Motor neuron (in vitro differentiated cells): ENCODE data around the gene ZNF90. TPM values are rescaled to one million over a fixed set of nuclear protein-coding genes. Genes with fewer than 3 reads are reported as not detected.
"Not testable (repeated sequence)": the region's sequence is repeated elsewhere in the genome, so short reads cannot be mapped to it uniquely, and the experiment has no call there.

Experiments
- ATAC-seq, 8 experiments: fragments of 200-7000 bp; cut with Tn5 transposase; replicated peaks in 6 of 8; 2 replicates each; pipeline ENCODE4 v1.8.0; 2021; ENCODE audit warnings: mild to moderate bottlenecking in 8 of 8, moderate library complexity in 8 of 8
- H3K27ac ChIP-seq, 2 donors: fragments of 250-450 bp; sonication (Bioruptor Pico); 2 replicates each; pipeline ENCODE4 v1.9.0; 2021; ENCODE audit warnings: antibody characterized with exemption in 2 of 2, mild to moderate bottlenecking in 2 of 2, moderate library complexity in 1 of 2
- H3K4me1 ChIP-seq, 2 donors: fragments of 250-450 bp; sonication (Bioruptor Pico); replicated peaks in 1 of 2; 2 replicates each; pipeline ENCODE4 v1.6.1; 2021; ENCODE audit warnings: antibody characterized with exemption in 2 of 2, mild to moderate bottlenecking in 2 of 2, moderate library complexity in 1 of 2
- H3K4me3 ChIP-seq, 5 donors: fragments of 250-450 bp; sonication (Bioruptor Pico); 2 replicates each; pipeline ENCODE4 v1.9.0; 2021; ENCODE audit warnings: antibody characterized with exemption in 5 of 5, mild to moderate bottlenecking in 5 of 5, moderate library complexity in 4 of 5
- WGBS, 10 experiments: fragments of 450-650 bp; shearing (Covaris generic); methylation state at CpG; one replicate each; pipeline ENCODE4 v1.0.0; 2022; 5-methylcytosine and 5-hydroxymethylcytosine counted together
- in situ Hi-C, 9 experiments: fragments of 400-800 bp; cut with MboI; loops; one replicate each; pipeline ENCODE4 v1.15.0; 2021; ENCODE audit warnings: low sequenced_read_pairs in 9 of 9, low pct_unique_long_range_greater_than_20kb in 2 of 9; ENCODE audit not compliant: unreplicated experiment in 9 of 9
- total RNA-seq, 8 experiments: library from RNA; unstranded; fragments of 300-600 nt; gene quantifications; 2 replicates each; pipeline versions ENCODE4 v1.2.3 to v1.2.4, GENCODE V29; 2022

Gene ZNF90
- total RNA-seq, 8 experiments from 2014 or later = 0.36 to 7.1 (median 2.4) TPM; not detected in 1

DNA sequence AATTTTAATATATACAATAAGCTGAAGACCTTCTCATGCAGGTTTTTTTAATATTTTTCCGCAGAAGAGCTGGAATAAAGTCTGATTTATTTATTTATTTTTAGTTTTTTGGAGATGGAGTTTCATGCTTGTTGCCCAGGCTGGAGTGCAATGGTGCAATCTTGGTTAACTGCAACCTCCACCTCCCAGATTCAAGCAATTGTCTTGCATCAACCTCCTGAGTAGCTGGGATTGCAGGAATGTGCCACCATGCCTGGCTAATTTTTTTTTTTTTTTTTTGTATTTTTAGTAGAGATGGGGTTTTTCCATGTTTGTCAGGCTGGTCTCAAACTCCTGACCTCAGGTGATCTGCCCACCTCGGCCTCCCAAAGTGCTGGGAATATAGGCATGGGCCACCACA lies 55.1 kb downstream of the ZNF90 start:
- WGBS, 10 experiments = 46 to 89% (median 71%) methylated on average over 1 to 2 of the region's 2 CpGs; no CpG with 5 or more reads in 1 of the 10 experiments
- H3K4me1 ChIP-seq, H3K4me3 ChIP-seq, H3K27ac ChIP-seq, in situ Hi-C loops, ATAC-seq: not testable (repeated sequence)

DNA sequence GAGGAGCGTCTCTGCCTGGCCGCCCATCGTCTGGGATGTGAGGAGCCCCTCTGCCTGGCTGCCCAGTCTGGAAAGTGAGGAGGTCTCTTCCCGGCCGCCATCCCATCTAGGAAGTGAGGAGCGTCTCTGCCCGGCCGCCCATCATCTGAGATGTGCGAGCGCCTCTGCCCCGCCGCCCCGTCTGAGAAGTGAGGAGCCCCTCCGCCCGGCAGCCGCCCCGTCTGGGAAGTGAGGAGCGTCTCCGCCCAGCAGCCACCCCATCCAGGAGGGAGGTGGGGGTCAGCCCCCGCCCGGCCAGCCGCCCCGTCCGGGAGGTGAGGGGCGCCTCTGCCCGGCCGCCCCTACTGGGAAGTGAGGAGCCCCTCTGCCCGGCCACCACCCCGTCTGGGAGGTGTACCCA lies 59.9 kb downstream of the ZNF90 start:
- ATAC-seq, in situ Hi-C loops, H3K27ac ChIP-seq, H3K4me1 ChIP-seq, H3K4me3 ChIP-seq: not testable (repeated sequence)
- no CpG with 5 or more reads among the region's 29 CpGs for WGBS, 10 experiments

DNA sequence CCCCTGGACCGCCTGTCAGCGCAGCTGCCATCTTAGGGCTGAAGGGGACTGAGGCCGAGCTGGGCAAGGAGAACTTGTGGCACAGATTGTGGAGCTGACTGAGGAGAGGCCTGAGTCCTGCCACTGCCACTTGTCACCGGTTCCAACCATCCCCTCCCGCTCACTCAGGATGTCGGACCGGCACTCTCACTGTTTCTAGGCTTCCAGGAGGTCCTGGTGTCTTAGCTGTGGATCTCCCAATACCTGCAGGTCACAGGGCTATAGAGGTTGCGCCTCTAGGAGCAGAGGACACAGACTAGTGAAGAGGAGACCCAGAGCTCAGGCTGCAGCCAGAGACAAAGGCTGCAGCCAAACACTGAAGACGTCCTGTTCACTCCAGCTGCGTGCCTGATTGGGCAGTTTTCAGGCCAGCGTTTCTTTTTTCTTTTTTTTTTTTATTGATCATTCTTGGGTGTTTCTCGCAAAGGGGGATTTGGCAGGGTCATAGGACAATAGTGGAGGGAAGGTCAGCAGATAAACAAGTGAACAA lies 73.9 kb downstream of the ZNF90 start:
- no peak for ATAC-seq
- no peaks in the 10 kb centered on the region for H3K4me1 ChIP-seq
- H3K4me3 ChIP-seq = no peak overlapping the region
- 40 to 83% (median 80%) methylated on average over 1 to 3 of the region's 12 CpGs; no CpG with 5 or more reads in 5 of the 10 experiments for WGBS, 10 experiments
- H3K27ac ChIP-seq = no peak overlapping the region
- in situ Hi-C loops = no loop called here

DNA sequence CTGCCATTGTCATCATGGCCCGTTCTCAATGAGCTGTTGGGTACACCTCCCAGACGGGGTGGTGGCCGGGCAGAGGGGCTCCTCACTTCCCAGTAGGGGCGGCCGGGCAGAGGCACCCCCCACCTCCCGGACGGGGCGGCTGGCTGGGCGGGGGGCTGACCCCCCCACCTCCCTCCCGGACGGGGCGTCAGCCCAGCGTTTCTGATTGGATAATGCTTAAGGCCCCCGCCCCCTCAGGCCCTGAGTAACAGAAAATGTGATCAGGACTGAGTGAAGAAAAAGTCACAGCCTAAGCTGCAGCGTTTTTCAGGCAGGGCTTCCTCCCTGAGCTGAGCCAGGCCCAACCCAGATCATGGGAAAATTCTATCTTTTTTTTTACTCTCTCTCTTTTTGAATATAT lies 74.7 kb downstream of the ZNF90 start:
- in situ Hi-C loops, ATAC-seq, H3K4me3 ChIP-seq, H3K4me1 ChIP-seq, H3K27ac ChIP-seq: not testable (repeated sequence)
- WGBS, 10 experiments = 0 to 50% (median 19%) methylated on average over 1 of the region's 15 CpGs; no CpG with 5 or more reads in 6 of the 10 experiments

DNA sequence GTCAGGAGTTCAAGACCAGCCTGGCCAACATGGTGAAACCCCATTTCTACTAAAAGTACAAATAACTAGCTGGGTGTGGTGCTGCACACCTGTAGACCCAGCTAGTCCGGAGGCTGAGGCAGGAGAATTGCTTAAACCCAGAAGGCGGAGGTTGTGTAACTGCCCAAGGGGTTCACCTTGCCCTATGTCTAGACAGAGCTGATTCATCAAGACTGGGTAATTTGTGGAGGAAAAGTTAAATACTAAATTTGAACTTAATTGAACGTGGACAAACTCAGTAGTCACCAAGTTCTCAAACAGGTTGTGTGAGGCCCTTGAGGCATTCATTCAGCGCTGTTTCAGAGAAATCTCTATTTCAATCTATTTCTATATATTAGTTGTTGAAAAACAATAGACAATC lies 75.5 kb downstream of the ZNF90 start:
- no peak overlapping the region for H3K27ac ChIP-seq
- in situ Hi-C loops = no loop called here
- 60 to 100% (median 83%) methylated on average over 1 to 4 of the region's 4 CpGs; no CpG with 5 or more reads in 4 of the 10 experiments for whole genome bisulfite sequencing, 10 experiments
- no peak for ATAC-seq
- H3K4me3 ChIP-seq = no peak overlapping the region
- H3K4me1 ChIP-seq = no peaks in the 10 kb centered on the region

DNA sequence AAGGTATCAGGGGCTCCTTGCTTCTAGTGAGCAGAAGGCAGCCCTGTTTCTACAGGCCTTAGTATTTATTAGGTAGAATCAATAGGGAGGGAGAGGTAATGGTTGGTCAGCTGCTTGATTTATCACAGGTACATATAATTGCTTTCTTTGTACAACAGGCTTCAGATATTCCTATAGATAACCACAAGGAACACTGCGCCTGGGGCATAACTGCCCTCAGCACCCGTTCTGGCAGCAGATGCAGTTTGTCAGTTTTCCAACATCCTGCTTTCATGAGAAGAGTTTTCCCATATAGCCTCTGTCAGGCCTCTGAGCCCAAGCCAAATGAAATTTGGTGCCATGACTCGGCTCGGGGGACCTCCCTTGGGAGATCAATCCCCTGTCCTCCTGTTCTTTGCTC lies 76.8 kb downstream of the ZNF90 start:
- in situ Hi-C loops = no loop called here
- 40 to 86% (median 80%) methylated on average over 2 to 4 of the region's 4 CpGs; no CpG with 5 or more reads in 6 of the 10 experiments for WGBS, 10 experiments

DNA sequence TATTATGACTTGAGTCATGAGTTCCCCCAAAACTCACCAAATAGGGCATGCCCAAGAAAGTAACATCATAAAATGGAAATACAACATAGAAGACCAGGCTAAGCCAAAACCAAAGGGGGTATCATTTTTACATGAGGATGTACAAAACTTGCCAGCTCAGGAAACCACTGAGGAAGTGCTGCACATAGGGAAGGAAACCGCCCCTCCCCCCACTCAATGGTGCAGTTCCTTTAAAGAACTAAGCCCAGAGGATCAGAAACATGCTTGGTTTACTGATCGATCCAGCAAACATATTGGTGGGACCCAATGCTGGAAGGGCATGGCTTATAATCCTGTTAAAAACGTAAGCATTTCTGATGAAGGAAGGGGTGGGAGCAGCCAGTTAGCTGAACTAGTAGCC lies 85.0 kb downstream of the ZNF90 start:
- 35 to 100% (median 83%) methylated on average over 1 to 3 of the region's 3 CpGs; no CpG with 5 or more reads in 2 of the 10 experiments for WGBS, 10 experiments

More for the DNA sequence above, 76.8 kb downstream of the ZNF90 start:
- H3K4me1 ChIP-seq = no peaks in the 10 kb centered on the region
- no peak overlapping the region for H3K4me3 ChIP-seq
- ATAC-seq = no peak
- H3K27ac ChIP-seq = no peak overlapping the region

DNA sequence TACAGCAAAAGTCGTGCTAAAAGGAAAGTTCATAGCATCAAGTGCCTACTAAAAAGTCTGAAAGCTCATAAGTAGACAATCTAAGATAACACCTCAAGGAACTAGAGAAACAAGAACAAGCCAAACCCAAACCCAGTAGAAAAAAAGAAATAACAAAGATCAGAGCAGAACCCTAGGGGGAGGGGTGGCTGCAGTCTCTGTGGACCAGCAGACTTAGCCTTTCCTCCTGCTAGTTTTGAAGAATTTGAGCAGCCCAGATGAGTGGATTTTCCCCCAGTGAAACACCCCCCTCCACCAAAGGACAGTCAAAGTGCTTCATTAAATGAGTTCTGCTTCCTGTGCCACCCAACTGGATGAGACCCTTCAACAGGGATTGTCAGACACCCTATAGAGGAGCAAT lies 86.7 kb downstream of the ZNF90 start:
- Histone ChIP-seq H3K27ac (no peak overlapping the region), H3K4me1 (peaks cover 0 to 5% of the 10 kb centered on the region in 2 donors), H3K4me3 (no peak overlapping the region)
- no peak for ATAC-seq
- 11 to 100% (median 64%) methylated on average over 1 of the region's 1 CpG; no CpG with 5 or more reads in 1 of the 10 experiments for WGBS, 10 experiments
- in situ Hi-C loops = no loop called here

More for the DNA sequence above, 85.0 kb downstream of the ZNF90 start:
- peaks cover 0 to under 1% of the 10 kb centered on the region in 2 donors for H3K4me1 ChIP-seq
- ATAC-seq = no peak
- in situ Hi-C loops = no loop called here
- no peak overlapping the region for H3K4me3 ChIP-seq
- no peak overlapping the region for H3K27ac ChIP-seq

DNA sequence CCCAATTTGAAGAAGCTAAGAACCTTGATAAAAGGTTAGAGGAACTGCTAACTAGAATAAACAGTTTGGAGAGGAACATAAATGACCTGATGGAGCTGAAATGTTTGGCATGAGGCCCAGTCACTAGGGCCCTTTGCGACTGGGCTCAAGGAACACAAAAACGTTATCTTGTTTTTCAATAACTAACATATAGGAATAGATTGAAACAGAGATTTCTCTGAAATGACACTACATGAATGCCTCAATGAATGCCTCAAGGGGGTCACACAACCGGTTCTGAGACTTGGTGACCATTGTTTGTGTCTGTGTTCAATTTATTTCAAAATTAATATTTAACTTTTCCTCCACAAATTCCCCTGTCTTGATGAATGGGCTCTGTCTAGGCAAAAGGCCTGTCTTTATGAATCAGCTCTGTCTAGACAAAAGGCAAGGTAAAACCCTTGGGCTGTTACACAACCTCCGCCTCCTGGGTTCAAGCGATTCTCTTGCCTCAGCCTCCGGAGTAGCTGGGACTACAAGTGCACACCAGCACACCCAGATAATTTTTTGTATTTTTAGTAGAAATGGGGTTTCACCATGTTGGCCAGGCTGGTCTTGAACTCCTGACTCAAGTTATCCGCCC lies 88.3 kb downstream of the ZNF90 start:
- Histone ChIP-seq H3K4me3 (no peak overlapping the region), H3K4me1 (peaks cover 0 to 5% of the 10 kb centered on the region in 2 donors), H3K27ac (no peak overlapping the region)
- no peak for ATAC-seq
- WGBS, 10 experiments = 29 to 85% (median 68%) methylated on average over 1 to 6 of the region's 7 CpGs; no CpG with 5 or more reads in 2 of the 10 experiments
- in situ Hi-C loops = no loop called here

DNA sequence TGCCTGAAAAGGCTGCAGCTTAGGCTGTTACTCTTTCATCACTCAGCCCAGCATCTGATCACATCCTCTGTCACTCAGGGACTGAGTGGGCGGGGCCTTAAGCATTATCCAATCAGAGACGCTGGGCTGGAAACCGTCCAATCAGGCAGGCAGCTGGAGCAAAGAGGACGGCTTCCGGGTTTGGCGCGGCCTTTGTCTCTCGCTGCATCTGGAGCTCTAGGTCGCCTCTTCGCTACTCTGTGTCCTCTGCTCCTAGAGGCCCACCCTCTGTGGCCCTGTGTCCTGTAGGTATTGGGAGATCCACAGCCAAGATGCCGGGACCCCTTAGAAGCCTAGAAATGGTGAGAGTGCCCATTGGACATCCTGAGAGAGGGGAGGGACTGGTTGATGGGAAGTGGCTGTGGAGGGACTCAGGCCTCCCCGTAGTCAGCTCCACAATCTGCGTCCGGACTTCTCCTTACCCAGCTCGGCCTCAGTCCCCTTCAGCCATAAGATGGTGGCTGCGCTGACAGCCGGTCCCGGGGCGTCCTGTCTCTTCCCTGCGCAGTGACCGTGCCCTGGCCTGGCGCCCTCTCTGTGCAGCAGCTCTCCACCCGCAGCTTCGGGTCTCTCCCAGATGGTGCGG lies 89.3 kb downstream of the ZNF90 start, which contains the start of gene ZNF486:
TSS of gene ZNF486 (plus strand) at position 195 of the 625 bp plus-strand sequence. CDS start at position 312, 117 bp downstream.
- peak within 1 kb of the TSS; percentile 48 to 79 for H3K27ac ChIP-seq
- 0% methylated on average over 1 to 6 of the region's 25 CpGs; no CpG with 5 or more reads in 3 of the 10 experiments for WGBS, 10 experiments
- in situ Hi-C loops = no loop called here

DNA sequence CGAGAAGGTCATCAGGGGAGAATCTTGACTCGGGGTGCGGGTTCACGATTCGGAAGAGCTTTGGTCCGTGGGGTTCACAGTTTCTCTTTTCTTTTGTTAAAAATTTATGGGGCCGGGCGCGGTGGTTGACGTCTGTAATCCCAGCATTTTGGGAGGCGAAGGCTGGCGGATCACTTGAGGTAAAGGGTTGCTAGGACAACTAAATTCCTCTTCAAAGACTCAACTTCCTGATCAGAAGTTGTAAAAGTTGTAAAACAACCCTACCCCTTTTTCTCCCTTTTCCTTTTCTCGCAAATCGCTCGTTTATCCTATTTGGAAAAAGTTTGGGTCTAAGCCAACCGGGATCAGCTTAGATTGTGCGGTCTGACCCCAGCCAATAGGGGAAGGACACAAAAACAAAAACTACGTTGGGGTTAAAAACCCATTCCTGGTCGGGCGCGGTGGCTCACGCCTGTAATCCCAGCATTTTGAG lies 89.9 kb downstream of the ZNF90 start:
- ATAC-seq = peak in 1 of 8 experiments; percentile 10
- in situ Hi-C loops = no loop called here
- Histone ChIP-seq H3K4me3 (peak overlapping the region; percentile 42 to 92 (median 66)), H3K4me1 (peaks cover 0 to 5% of the 10 kb centered on the region in 2 donors), H3K27ac (peak overlapping the region in 1 of 2 donors; percentile 79)
- WGBS, 10 experiments = 5 to 17% (median 10%) methylated on average over 2 to 18 of the region's 22 CpGs; no CpG with 5 or more reads in 1 of the 10 experiments

More for the DNA sequence above, 89.3 kb downstream of the ZNF90 start, which contains the start of gene ZNF486:
- Histone ChIP-seq H3K4me3 (peak within 1 kb of the TSS; percentile 42 to 92 (median 66)), H3K4me1 (peaks cover 0 to 5% of the 10 kb centered on the region in 2 donors)
- peak; percentile 86 to 99 (median 98) for ATAC-seq
